Measurements from ENCODE around the gene PPP6R1. TPM values are rescaled to one million over a fixed set of nuclear protein-coding genes. Genes with fewer than 3 reads are reported as not detected.

Gene PPP6R1
- total and polyA plus RNA-seq, 2 of the 13 experiments (the other 11 are each of a cell fraction or from before 2014, with no cell fraction given): 25.8 to 54.0 TPM

GRCh38 chr19:55228403-55229031 is 30.3 kb downstream of the PPP6R1 start, which contains the start of gene TMEM86B (continued):
- TF ChIP-seq RAD21 (CRISPR knock-in tag; IDR thresholded peaks at IDR 0.05) (peak; percentile 49; the same call in 1 of the 2 replicates), YEATS2 (CRISPR knock-in tag; IDR thresholded peaks at IDR 0.05; ENCODE audit: borderline replicate concordance) (peak; percentile 37; the same call in 1 of the 2 replicates), ZNF704 (CRISPR knock-in tag; IDR thresholded peaks at IDR 0.05; ENCODE audit: borderline replicate concordance) (no peak), ZNF878 (CRISPR knock-in tag; IDR thresholded peaks at IDR 0.05) (no peak), ZNF205 (CRISPR knock-in tag; IDR thresholded peaks at IDR 0.05) (no peak), RERE (CRISPR knock-in tag; IDR thresholded peaks at IDR 0.05; ENCODE audit: low read depth) (no peak), IKZF4 (CRISPR knock-in tag; IDR thresholded peaks at IDR 0.05; ENCODE audit: borderline replicate concordance, low read depth, not compliant biosample characterization) (no peak), TGIF2 (CRISPR knock-in tag; IDR thresholded peaks at IDR 0.05) (no peak), PCBP2 (optimal IDR thresholded peaks at IDR 0.05; ENCODE audit: low read depth, low read length, poor library complexity, severe bottlenecking) (no peak), ZSCAN31 (CRISPR knock-in tag; IDR thresholded peaks at IDR 0.05; ENCODE audit: low read depth) (0 out of 2 replicates have a peak, but pooled peaks have one; percentile 38), NR2F6 (IDR thresholded peaks at IDR 0.05) (no peak), NR2F6 (CRISPR knock-in tag; IDR thresholded peaks at IDR 0.05) (peak; percentile 51; the same call in 1 of the 2 replicates), REST (IDR thresholded peaks at IDR 0.05; ENCODE audit: borderline replicate concordance in 1 of 2, low read depth in 1 of 2, low read length in 2 of 2) (no peak), ZNF816 (CRISPR knock-in tag; IDR thresholded peaks at IDR 0.05; ENCODE audit: borderline replicate concordance) (no peak), ZNF34 (CRISPR knock-in tag; IDR thresholded peaks at IDR 0.05; ENCODE audit: borderline replicate concordance) (no peak), KAT7 (CRISPR knock-in tag; IDR thresholded peaks at IDR 0.05; ENCODE audit: borderline replicate concordance) (no peak), TSC22D2 (CRISPR knock-in tag; IDR thresholded peaks at IDR 0.05; ENCODE audit: borderline replicate concordance) (no peak), ZMAT3 (CRISPR knock-in tag; conservative IDR thresholded peaks at IDR 0.05) (0 out of 2 replicates have a peak, but pooled peaks have one; percentile 55), REL (CRISPR knock-in tag; conservative IDR thresholded peaks at IDR 0.05) (no peak)
